ENCODE measurements around the gene TRMT11.

GRCh38 chr6:125939026-125939425 lies 47.3 kb upstream of the TRMT11 start:
- no peak for TF ChIP-seq CTCF (IDR thresholded peaks at IDR 0.05; ENCODE audit: low read length)
- TF ChIP-seq EZH2 (optimal IDR thresholded peaks at IDR 0.05; ENCODE audit: low read depth, low read length) = no peak
- no peak for TF ChIP-seq EZH2phosphoT487 (IDR thresholded peaks at IDR 0.05; ENCODE audit: low read length)
